GM18508 (cell line): Measurements from ENCODE around the gene TFB1M.
"Not testable (repeated sequence)": the region's sequence is repeated elsewhere in the genome, so short reads cannot be mapped to it uniquely, and the experiment has no call there.

Source experiments
- ATAC-seq: cut with Tn5 transposase; IDR thresholded peaks from one replicate; pipeline ENCODE4 v1.9.1; 2021; ENCODE audit warnings: moderate number of reproducible peaks; ENCODE audit not compliant: insufficient read depth, unreplicated experiment

TFB1M gene

DNA sequence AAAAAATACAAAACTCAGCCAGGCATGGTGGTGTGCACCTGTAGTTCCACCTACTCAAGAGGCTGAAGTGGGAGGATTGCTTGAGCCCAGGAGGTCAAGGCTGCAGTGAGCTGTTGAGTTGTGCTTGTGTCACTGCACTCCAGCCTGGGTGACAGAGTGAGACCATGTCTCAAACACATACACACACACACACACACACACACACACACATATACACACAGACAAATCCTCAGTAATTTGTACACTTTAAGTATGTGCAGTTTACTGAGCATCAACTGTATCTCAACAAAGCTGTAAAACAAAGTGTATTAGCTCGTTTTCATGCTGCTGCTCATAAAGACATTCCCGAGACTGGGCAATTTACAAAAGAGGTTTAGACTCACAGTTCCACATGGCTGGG, 7.3 kb downstream of the TFB1M start:
- no peak for ATAC-seq

GRCh38 chr6:155303361-155303870, 10.9 kb downstream of the TFB1M start:
- no peak for ATAC-seq

DNA sequence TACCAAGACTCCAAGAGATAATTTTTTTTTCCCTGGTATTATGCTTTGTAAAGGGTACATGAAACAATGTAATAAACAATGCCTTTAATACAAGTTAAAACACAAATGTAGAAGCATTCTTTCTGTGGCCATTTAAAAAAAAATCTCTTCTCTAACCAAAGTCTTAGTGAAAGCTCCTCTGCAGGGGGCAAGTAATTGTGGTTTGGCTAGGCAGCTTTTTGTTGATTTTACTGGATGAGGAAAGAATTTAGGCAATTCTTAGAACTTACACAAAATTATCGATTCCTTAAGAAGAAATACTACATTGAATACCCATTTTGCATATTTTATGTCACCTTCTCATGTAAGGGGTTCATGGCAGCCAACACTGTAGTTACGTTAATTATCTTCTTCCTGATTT, 12.4 kb downstream of the TFB1M start:
- no peak for ATAC-seq

GRCh38 chr6:155297669-155298068, 16.6 kb downstream of the TFB1M start:
- no peak for ATAC-seq

DNA sequence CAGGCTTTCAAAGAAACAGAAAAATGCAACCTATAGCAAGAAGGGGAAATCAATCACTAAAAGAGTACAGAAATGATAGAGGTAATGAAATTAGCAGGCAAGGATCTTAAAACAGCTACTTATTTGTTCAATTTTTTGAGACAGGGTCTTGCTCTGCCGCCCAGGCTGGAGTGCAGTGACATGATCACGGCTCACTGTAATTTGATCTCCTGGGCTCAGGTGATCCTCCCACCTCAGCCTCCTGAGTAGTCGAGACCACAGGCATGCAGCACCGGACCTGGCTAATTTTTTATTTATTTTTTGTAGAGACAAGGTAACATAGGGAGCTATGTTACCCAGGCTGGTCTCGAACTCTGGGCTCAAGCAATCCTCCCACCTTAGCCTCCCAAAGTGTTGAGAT, 21.6 kb downstream of the TFB1M start:
- no peak for ATAC-seq

- no peak for ATAC-seq
Observed at GRCh38 chr6:155291291-155291690, 23.0 kb downstream of the TFB1M start.

DNA sequence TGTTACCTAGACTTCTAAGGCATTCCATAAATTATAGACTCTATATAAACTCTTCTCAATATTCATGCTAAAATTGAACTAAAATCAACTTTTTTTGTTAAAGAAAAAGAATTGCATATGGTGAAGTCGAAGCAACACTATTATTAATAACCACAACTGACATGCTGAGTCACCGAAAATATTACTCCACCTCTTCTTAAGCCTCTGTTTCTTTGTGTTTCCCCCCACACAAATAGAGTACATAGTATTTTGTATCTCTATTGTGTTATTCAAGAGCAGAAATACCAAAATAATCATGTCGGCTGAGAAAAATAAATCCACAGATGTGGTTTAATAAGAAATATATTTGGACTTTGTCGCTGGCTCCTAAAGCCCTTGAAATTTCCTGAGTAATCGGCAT, 23.8 kb downstream of the TFB1M start:
- ATAC-seq, result no peak

GRCh38 chr6:155287762-155288161, 26.5 kb downstream of the TFB1M start:
- no peak for ATAC-seq

- ATAC-seq, result no peak
Observed at GRCh38 chr6:155284775-155285174, 29.5 kb downstream of the TFB1M start.

DNA sequence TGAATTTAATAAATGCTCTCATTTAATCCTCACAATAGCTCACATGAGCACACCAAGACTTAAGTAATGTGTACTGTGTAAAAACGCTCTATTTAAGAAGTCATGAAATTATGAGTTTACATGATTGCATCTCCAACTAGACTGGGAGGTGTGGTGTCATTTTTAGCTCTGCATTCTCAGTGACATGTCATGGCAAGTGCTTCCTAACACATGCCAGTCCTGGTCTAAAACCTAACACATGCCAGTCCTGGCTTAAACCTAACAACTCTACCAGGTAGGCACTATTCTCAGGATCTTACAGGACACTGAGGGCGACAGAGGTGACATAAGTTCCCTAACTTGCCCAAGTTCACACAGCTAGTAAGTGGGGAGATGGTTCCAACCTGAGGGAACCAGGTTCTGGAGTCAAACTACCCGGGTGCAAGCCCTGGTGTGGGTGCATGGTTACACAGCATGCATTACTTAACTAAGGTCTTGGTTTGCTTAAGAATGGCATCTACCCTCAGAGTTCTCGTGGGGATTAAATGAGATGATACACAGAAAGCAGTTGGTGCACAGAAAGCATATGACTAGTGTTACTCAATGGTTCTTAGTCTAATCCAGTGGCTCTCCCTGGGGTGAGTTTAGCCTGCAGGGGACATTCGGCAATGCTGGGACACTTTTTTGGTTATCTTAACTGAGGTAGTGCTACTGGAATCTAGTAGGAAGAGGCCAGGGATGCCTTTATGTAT, 35.8 kb downstream of the TFB1M start:
- ATAC-seq, result no peak

DNA sequence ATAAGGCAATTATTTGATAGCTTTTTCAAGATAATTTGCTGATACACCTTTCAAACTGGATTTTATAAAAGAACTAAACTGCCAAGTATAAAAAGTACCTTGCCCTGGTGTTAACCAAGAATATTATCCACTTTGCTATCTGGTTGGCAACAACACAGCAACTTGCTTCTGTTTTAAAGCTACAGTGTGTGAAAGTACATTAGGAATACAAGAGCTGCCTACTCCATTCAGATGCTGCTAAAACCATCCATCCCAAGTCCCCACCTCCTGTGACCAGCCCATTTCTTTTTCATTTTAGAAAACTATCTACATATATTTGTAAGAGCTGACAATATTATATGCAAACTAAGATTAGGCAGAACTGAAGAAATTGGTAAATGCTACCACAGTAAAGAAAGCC, 37.6 kb downstream of the TFB1M start:
- ATAC-seq, result no peak

GRCh38 chr6:155275808-155276480, 38.3 kb downstream of the TFB1M start:
- no peak for ATAC-seq

- ATAC-seq, result no peak
Observed at GRCh38 chr6:155274533-155274932, 39.8 kb downstream of the TFB1M start.

DNA sequence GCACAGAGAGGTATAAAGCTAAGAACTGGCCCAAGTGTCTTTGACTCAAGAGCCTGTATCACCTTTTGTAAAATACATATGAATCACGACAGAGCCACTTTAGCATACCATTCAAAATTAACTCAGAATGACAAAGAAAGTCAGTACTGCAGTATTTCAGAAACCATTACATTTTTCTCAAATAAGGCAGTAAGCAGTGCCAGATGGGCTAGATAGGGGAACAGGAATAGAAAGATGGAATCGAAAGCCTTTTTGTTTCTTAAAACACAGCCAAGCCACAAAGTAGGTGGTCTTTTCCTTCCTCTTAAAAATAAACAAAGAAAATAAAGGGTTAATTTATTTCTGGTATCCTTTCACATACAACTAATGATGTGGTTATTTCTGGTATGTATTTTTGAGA, 40.2 kb downstream of the TFB1M start:
- ATAC-seq, result no peak

GRCh38 chr6:155273431-155273830, 40.9 kb downstream of the TFB1M start:
- no peak for ATAC-seq

- no peak for ATAC-seq
Observed at GRCh38 chr6:155272353-155273232, 41.7 kb downstream of the TFB1M start.

DNA sequence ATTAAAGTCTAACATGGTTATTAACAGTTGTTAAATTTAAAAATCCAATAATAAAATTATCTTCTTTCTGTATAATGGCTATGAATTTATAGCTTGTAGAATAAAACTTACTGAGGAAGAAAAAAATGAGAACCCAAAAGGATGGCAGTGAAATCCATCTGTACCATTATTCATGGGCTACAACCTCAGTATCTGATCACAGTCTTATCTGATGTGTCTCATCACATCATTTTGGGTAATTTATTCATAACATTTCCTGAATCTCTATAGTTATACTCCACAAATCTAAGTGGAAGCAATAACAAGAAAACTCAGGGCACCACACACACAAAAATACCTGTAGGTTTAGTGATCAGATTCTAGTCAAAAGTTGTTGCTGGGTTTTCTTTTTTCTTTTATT, 43.1 kb downstream of the TFB1M start:
- ATAC-seq, result no peak

DNA sequence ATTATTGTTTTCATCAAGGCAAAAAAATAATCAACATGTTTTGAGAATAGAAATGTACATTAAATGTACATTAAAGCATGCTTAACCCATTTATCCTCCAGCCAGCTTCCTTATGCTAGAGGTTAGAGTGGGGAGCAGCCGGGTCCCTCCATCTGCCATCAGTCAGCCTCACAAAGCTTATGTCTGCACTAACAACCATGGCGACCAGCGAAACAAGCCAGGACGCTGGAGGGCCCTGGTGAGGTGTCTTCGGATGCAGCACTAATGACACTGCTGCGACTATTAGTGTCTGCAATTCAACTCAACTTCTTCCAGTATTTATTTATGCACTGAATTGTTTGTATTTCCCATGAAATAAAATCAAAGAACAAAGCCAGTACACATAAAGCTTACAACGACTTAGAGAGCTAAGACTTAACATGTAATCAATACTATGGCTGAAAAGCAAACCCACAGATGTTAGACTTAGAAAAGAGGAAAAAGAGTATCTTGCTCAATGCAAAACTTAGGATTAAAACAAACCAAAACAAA, 43.7 kb downstream of the TFB1M start:
- ATAC-seq, result no peak

- no peak for ATAC-seq
Observed at GRCh38 chr6:155269765-155270164, 44.5 kb downstream of the TFB1M start.

DNA sequence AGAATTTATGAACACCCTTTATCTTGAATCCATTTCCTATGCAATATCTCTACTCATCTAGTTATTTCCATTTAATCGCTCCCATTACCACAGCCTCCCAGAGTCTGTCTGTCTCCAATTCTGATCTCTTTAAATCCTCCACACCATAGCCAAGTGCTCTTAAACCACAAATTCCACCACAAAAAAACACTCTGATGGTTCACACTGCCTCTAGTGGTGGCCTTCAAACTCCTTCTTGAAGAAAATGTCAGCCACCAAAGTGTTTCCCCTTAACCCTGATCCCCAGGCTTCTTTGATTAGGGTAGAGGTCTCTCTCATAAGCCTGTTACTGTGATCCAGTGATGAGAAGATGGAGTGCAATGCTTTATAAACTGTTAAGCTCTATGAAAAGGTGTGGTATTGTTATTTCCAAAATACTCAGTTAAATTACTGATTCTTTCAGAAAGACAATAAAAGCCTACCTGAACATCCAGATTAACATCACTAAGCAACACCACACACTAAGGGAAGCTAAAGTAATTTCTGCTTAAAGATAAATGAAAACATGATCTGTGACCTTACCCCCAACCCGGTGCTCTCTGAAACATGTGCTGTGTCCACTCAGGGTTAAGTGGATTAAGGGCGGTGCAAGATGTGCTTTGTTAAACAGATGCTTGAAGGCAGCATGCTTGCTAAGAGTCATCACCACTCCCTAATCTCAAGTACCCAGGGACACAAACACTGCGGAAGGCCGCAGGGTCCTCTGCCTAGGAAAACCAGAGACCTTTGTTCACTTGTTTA, 46.0 kb downstream of the TFB1M start:
- ATAC-seq, result not testable (repeated sequence)
